GM18873 (cell line): Measurements from ENCODE around the gene NF1.
"Not testable (repeated sequence)": the region's sequence is repeated elsewhere in the genome, so short reads cannot be mapped to it uniquely, and the experiment has no call there.

Experiments used
- ATAC-seq: cut with Tn5 transposase; IDR thresholded peaks from one replicate; pipeline ENCODE4 v1.9.1; 2021; ENCODE audit warnings: mild to moderate bottlenecking, moderate library complexity, moderate number of reproducible peaks; ENCODE audit not compliant: unreplicated experiment, low FRiP score

NF1 gene

DNA sequence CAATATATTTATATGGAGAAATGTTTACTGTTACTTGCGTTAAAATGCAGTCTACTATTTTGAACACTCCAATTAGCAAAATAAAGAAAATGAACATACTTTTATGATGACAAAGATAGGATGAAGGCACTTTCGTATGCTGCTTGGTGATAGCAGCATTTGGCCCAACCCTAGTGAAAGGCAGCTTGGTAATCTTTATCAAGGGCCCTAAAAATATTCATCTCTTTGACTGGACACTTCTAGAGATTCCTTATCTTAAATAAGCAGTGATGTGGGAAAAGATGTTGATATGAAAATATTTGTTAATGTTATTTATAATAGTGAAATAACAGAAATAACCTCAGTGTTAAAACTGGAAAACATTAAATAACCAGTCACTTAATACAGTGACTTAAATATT lies 79.4 kb downstream of the NF1 start:
- ATAC-seq, result no peak

DNA sequence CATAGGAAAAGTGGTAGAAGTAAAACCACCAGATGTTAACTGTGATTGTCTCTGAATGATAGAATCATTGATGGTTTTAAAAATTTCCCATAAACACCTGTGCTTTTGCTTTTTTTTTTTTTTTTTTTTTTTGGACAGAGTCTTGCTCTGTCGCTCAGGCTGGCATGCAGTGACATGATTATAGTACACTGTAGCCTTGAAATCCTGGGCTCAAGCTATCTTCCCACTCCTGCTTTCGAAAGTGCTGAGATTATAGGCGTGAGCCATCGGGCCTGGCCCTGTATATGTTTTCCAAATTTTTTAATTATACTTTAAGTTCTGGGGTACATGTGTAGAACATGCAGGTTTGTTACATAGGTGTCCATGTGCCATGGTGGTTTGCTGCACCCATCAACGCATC lies 80.5 kb downstream of the NF1 start:
- ATAC-seq, result no peak

DNA sequence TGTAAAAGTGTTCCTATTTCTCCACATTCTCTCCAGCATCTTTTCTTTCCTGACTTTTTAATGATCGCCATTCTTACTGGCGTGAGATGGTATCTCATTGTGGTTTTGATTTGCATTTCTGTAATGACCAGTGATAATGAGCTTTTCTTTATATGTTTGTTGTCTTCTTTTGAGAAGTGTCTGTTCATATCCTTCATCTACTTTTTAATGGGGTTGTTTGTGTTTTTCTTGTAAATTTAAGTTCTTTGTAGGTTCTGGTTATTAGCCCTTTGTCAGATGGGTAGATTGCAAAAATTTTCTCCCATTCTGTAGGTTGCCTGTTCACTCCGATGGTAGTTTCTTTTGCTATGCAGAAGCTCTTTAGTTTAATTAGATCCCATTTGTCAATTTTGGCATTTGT lies 81.4 kb downstream of the NF1 start:
- not testable (repeated sequence) for ATAC-seq

DNA sequence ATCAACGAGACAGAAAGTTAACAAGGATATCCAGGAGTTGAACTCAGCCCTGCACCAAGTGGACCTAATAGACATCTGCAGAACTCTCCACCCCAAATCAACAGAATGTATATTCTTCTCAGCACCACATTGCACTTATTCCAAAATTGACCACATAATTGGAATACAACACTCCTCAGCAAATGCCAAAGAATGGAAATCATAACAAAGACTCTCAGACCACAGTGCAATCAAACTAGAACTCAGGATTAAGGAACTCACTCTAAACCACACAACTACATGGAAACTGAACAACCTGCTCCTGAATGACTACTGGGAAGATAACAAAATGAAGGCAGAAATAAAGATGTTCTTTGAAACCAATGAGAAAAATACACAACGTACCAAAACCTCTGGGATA lies 84.2 kb downstream of the NF1 start:
- ATAC-seq, result not testable (repeated sequence)

DNA sequence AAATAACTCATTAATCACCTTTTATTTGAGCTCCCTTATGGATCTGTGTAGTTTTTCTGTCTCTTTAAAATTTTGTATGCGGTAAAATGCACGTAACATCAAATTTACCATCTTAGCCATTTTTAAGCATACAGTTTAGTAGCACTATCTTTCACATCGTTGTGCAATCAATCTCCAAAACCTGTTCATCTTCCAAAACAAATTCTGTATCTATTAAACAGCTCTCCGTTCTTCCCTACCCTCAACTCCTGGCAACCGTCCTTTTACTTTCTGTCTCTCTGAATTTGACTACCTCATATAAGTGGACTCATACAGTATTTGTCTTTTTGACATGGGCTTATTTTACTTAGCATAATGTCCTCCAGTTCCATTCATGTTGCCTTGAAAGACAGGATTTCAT lies 100.5 kb downstream of the NF1 start:
- no peak for ATAC-seq

DNA sequence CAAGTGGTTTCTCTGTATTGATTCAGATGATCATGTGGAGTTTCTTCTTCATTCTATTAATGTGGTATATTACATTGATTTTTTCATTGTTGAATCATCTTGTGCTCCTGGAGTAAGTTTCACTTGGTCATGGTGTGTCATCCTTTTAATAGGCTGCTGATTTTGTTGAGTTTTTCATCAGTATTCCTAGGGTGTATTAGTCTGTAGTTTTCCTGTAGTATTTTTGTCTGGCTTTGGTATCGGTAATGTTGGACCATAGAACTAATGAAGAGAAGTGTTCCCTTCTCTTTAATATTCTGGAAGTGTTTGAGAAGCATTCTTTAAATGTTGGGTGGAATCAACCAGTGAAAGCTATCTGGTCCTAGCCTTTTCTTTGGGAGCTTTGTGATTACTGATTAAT lies 103.2 kb downstream of the NF1 start:
- no peak for ATAC-seq

DNA sequence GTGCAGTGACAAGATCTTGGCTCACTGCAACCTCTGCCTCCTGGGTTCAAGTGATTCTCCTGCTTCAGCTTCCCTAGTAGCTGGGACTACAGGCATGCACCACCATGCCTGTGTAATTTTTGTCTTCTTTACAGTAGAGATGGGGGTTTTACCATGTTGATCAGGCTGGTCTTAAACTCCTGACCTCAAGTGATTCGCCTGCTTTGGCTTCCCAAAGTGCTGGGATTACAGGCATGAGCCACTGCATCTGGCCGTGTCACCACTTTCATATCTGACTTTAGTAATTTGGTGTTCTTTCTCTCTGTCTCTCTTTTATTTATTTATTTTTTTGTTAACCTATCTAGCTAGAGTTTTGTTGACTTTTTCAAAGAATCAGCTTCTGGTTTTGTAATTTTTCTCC lies 103.9 kb downstream of the NF1 start:
- ATAC-seq, result not testable (repeated sequence)

DNA sequence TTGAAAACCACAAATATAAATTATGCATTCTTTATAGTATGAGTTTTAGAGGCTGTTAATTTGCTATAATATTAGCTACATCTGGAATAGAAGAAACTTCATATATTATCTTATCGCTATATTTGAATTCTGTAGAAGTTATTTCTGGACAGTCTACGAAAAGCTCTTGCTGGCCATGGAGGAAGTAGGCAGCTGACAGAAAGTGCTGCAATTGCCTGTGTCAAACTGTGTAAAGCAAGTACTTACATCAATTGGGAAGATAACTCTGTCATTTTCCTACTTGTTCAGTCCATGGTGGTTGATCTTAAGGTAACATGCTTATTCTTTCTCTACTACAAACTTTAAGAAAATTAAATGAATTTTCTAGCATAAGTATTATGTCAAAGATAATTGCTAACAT lies 105.5 kb downstream of the NF1 start:
- ATAC-seq, result no peak

DNA sequence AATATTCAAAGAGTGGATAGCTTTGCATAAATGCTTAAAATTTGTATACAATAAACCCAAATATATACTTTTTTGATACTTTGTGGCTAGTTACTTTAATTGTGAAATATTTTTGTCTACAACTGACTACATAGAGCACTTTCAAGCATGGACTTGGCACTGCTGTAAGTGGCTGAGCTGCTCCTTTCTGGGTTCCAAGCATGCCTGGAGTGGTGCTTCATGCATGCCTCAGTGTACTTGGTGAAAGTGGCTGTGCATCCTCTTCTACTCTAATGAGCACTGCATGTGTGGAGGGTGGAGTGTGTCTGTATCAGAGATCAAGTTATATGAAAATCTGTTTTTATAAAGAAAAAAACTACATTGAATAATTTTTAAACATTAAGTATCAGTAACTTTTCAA lies 108.2 kb downstream of the NF1 start:
- no peak for ATAC-seq

DNA sequence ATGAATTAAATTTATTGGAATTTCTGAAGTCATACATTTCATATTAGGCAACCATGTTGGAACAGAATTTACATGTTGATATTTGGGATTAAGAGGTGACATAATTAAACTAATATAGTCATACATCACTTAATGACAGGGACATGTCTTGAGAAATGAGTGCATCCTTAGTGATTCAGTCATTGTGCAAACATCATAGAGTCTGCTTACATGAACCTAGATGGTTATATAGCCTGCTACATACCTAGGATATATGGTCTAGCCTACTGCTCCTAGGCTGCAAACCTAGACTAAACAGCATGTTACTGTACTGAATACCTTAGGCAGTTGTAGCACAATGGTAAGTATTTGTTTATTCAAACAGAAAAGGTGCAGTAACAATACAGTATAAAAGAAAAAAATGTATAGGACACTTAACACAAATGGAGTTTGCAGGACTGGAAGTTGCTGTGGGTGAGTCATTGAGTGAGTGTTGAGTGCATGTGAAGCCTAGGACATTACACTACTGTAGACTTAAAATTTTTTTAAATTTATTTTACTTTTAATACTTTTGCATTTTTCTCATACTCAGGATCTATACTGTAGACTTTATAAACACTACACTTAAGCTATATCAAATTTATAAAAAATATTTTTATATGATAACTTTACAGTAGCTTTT lies 116.7 kb downstream of the NF1 start:
- no peak for ATAC-seq

DNA sequence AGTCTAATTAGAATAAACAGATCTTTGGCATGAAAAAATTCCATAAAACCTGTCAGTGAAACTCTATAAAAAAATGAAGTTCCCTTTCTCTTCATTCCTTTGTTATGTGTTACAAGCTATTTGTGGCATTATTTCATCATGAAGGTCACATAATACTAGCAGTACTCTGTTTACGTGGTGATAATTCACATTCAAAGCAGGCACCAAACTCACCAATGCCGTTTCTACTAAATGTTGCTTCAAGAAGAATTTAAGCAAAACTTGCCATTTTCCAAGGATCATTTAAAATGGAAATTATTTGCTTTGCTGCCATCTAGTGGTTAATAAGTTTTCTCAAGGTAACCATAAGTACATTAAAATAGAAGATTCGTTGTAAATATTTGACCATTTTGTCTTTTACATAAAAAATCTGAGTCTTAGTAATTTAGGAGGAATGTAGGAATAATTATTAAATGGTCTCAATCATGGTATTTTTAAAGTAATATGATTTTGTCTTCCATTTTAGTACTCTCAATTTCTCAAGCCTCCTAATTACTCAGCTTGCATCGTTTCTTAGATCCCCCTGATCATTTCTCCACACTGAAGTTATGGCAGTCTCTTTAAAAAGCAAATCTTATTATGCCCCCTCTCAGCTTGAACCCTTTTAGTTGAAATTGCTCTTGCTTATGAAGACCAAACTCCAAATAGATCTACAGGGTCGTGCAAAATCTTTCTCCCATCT lies 121.4 kb downstream of the NF1 start:
- no peak for ATAC-seq

DNA sequence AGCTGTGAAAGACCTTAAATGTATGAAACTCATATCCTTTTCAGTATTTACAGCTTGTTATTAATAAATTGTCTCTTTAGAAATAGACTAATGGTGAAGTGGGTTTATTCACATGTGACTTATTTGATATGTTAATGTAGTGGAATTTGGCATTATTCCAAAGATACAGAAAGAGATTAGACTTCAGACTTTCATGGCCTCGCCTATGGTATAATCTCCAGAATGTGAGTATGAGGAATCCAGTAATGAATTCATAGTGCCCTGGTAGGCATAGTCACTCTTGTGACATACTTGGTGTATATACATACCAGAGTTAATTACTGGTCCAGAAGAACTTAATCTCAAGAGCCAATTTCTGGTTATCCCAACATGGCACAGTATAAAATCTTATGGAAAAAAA lies 129.6 kb downstream of the NF1 start:
- ATAC-seq, result no peak

DNA sequence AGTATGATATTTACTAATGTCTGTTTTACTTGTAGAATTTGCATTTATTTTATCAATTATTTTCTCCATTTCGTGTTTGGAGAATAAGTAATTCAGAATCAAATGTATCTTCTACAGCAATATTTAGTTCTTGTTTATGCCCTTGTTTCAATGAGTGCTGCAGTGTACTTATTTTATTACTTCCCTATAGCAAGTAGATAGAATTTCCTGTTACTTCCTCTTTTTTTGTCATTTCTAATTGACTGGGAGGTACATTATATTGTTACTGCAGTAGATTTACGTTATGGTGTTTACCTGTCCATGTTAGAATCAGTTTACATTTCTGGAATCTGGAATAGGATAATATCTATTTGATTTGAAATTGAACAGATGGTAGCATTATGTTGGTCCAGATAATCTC lies 131.1 kb downstream of the NF1 start:
- no peak for ATAC-seq

DNA sequence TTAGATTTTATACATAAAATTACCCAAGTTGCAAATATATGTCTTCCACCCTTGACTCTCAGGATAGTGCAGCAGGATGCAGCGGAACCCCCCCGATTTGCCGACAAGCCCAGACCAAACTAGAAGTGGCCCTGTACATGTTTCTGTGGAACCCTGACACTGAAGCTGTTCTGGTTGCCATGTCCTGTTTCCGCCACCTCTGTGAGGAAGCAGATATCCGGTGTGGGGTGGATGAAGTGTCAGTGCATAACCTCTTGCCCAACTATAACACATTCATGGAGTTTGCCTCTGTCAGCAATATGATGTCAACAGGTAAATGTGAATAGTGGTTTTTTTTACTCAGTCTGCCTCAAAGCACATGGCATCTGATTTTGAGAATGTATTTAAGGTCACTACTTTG lies 131.6 kb downstream of the NF1 start:
- no peak for ATAC-seq

DNA sequence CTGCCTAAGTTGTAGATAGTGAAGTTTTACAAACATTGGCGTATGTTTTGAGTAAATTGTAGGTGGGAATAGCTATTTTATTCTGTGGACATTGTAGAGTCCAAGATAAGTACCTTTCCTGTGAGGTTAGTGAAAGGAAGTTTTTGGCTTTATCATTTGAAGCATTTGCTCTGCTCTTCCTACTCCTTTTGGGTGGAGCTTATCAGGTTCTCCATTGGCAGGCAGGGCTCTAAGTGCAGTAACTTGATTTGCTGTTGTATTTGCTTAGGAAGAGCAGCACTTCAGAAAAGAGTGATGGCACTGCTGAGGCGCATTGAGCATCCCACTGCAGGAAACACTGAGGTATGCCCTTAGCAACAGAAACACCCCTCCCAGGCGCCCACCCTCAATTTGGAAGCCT lies 132.2 kb downstream of the NF1 start:
- ATAC-seq, result no peak

DNA sequence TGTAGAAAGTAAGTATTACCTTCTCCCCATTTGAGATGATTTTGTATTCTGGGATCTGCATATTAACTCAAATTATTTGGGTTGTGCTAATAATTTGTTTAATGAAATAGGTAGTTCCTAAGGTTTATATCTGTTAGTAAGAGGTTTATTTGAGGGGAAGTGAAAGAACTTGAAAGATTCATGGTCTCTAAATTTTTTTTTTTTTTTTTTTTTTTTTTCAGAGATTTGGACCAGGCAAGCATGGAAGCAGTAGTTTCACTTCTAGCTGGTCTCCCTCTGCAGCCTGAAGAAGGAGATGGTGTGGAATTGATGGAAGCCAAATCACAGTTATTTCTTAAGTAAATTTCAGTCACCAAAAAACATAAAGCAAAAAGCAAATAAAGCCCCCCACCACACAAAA lies 137.1 kb downstream of the NF1 start:
- ATAC-seq, result no peak

DNA sequence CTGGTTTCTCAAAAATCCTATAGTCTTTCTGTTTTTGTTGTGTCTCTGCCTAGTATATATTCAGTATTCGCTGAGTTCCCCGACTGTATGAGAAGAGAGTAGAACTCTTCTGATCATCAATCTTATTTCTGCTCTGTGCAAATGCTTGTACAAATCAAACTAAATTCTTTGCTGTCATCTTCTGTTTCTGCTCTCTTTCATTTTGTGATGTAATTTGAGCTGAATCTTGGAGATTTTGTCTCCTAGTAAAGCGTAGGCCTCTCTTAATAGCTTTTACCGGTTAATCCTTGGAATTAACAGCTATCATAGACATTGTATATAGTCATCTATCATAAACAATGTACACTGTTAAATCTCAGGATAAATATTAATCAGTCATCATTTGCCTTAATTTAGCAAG lies 140.3 kb downstream of the NF1 start:
- ATAC-seq, result no peak

DNA sequence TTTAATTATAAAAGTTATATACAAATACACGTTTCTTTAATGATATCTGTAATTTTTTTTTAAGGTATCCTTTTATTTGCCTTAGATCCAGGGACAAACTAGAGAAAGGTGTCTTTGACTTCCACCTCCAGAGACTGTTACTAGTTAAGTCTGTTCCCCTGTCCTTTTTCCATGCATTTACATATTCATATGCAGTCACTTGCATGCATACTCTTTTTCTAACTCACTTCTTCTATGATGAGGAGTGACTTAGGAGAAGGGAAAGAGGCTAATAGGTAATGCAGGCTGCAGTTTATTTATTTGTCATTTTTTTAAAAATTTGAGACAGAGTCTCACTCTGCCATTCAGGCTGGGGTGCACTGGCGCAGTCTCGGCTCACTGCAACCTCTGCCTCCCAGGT lies 141.4 kb downstream of the NF1 start:
- ATAC-seq, result no peak

DNA sequence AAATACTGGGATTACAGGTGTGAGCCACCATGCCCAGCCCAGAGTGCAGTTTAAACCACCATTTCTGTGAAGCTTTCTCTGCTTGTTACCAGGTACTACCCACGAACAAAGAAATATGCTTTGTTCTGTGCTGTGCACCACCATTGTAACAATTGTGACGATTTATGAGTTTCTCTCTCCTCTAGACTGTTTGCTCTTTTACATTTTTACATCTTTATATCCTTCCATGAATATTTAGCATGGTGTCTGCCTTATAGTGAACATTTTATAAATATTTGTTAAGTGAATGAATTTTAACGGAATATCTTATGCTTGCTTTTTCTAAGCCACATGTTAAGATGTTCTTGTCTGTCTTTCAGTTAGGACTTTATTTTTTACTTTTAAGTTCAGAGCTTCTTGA lies 141.9 kb downstream of the NF1 start:
- ATAC-seq, result no peak

DNA sequence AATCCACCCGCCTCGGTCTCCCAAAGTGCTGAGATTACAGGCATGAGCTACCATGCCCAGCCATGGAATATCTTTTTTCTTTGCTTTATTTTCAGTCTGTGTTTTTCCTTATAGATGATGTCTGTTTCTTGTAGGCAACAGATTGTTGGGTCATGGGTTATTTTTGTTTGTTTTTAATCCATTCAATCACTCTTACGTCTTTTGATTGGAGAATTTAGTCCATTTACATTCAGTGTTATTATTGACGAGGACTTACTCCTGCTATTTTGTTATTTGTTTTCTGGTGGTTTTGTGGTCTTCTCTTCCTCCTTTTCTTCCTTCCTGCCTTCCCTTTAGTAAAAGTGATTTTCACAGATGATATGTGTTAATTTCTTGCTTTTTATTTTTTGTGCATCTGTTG lies 146.3 kb downstream of the NF1 start:
- ATAC-seq, result no peak

DNA sequence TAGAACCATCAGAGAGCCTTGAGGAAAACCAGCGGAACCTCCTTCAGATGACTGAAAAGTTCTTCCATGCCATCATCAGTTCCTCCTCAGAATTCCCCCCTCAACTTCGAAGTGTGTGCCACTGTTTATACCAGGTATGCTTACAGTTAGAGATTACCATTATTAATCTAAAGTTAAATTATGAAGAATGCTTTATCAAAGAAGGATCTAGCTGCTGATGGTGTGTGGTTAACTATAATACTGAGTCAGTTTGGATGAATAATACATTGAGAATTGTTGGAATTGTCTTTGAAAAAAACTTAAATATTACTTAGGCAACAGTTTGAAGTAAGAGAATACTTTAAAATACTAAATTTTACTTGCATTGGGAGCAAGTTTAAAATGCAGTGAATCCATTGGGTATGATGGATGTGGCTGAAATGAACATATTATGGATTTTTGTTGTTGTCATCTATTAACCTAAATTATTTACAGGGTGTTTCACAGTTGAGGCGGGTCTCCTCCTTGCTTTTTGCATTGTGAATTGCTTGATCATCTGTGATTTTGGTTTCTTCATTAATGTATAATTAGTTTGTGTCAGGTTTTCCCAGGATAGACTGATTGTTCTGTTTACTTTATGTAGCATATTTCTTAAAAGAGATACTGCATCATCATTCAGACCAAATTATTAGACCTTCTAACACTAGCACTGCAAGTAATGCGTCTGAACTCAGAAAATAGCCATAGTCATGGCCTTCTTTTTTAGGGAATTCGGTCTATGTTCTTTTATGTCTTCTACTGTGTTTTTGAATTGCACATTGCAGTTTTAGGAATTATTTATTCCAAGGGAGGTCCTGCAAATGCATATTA lies 154.4 kb downstream of the NF1 start:
- ATAC-seq, result no peak

DNA sequence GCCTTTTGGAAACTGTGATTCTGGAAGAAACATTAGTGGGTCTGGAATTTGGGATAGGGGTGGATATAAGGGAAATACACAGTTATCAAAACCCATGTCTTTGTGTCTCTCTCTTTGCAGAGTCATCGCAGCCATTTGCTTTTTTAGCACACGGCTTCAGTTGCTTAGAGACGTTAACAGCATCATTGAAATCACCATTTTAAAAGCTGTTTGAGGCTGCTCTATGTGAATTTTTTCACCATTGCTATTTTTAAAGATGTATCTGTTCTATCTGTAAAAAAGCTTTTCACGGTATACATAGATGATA lies 155.0 kb downstream of the NF1 start:
- ATAC-seq, result no peak
